ENCODE measurements around the gene CKB.

DNA sequence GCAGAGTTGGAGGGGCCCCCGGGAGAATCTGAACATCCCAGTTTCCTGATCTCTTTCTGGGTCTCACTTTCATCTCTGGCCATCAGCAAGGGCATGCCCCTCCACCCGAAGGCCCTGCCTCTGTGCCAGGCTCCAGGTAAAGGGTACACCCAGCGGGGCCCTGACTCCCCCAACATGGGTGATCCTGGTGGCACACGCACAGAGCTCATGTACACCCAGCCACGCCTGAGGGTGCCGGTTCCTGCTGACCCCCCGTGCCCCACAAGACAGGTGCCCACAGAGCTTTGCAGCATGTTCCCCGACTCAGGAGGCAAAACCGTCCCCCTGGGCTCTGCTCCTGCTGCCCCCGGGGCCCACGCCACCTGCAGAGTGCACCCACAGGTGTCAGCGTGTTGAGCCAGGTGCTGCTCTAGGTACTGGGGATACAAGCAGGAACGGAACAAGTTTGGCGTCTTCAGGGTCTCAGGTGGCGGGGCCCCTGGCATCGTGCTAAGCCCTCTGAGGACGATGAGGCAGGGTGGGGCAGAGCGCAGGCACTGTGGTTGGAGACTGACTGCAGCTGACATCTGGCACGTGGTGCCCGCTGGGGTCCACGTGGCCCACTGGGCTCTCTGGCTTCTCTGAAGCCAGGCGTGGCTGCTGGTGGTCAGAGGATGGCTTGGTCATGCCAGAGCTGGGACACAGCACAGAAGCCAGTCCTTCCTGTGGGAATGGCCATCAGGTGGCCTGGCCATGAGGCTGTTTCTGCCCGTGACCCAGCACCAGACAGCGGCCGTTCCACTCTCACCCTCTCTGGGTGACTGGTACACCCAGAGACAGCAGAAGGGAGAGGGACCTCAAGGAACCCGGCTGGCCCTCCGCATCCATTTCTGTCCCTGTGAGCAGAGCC lies 26.1 kb upstream of the CKB start:
- TF ChIP-seq, protein P1, sequence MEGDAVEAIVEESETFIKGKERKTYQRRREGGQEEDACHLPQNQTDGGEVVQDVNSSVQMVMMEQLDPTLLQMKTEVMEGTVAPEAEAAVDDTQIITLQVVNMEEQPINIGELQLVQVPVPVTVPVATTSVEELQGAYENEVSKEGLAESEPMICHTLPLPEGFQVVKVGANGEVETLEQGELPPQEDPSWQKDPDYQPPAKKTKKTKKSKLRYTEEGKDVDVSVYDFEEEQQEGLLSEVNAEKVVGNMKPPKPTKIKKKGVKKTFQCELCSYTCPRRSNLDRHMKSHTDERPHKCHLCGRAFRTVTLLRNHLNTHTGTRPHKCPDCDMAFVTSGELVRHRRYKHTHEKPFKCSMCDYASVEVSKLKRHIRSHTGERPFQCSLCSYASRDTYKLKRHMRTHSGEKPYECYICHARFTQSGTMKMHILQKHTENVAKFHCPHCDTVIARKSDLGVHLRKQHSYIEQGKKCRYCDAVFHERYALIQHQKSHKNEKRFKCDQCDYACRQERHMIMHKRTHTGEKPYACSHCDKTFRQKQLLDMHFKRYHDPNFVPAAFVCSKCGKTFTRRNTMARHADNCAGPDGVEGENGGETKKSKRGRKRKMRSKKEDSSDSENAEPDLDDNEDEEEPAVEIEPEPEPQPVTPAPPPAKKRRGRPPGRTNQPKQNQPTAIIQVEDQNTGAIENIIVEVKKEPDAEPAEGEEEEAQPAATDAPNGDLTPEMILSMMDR (IDR thresholded peaks at IDR 0.05): no peak
- no peak for TF ChIP-seq EZH2 (IDR thresholded peaks at IDR 0.05; ENCODE audit: borderline replicate concordance, insufficient read depth, low read depth, low read length, poor library complexity, severe bottlenecking)
